Kidney (tissue), 14 donors: ENCODE results near the gene RCC1. TPM values are rescaled to one million over a fixed set of nuclear protein-coding genes. Genes with fewer than 3 reads are reported as not detected.
"Not testable (repeated sequence)": the region's sequence is repeated elsewhere in the genome, so short reads cannot be mapped to it uniquely, and the experiment has no call there.

Experiments used
- DNase-seq, 5 donors: peaks; one replicate each; pipeline ENCODE4 v3.0.0-alpha.2; 2013 to 2020
- FAIRE-seq: peaks from 2 replicates; lab custom pipeline; 2012; peaks lifted over from hg19 to GRCh38; lab: Jason Lieb, UNC
- H3K27ac ChIP-seq, 2 donors: one replicate each; pipeline ENCODE4 v1.7.0; 2013; ENCODE audit warnings: low read depth in 2 of 2, low read length in 2 of 2, inconsistent platforms in 1 of 2
- H3K27me3 ChIP-seq: one replicate; pipeline ENCODE4 v1.7.1; 2013; ENCODE audit warnings: low read length, inconsistent platforms; ENCODE audit not compliant: control insufficient read depth, insufficient read depth
- H3K36me3 ChIP-seq, 3 donors: one replicate each; pipeline versions ENCODE4 v1.7.0 to v1.7.1; 2013; ENCODE audit warnings: low read length in 3 of 3, control low read depth in 1 of 3, inconsistent platforms in 1 of 3; ENCODE audit not compliant: insufficient read depth in 3 of 3, control insufficient read depth in 2 of 3
- H3K4me1 ChIP-seq, 3 donors: one replicate each; pipeline versions ENCODE4 v1.7.0 to v1.7.1; 2013; ENCODE audit warnings: low read length in 3 of 3, inconsistent platforms in 1 of 3, low read depth in 1 of 3; ENCODE audit not compliant: control insufficient read depth in 2 of 3, insufficient read depth in 2 of 3
- H3K4me3 ChIP-seq, 3 donors: one replicate each; pipeline versions ENCODE4 v1.7.0 to v1.8.1; 2013; ENCODE audit warnings: low read length in 3 of 3, control low read depth in 1 of 3, inconsistent platforms in 1 of 3
- H3K9ac ChIP-seq, 3 donors: one replicate each; pipeline versions ENCODE4 v1.7.0 to v1.7.1; 2013; ENCODE audit warnings: low read length in 3 of 3, control low read depth in 1 of 3, inconsistent platforms in 1 of 3
- H3K9me3 ChIP-seq, 3 donors: one replicate each; pipeline versions ENCODE4 v1.7.0 to v1.7.1; 2013; ENCODE audit warnings: low read length in 3 of 3, control low read depth in 1 of 3, inconsistent platforms in 1 of 3; ENCODE audit not compliant: control insufficient read depth in 2 of 3, insufficient read depth in 1 of 3
- CTCF ChIP-seq: IDR thresholded peaks from 3 replicates; pipeline ENCODE4 v1.5.1; 2012; ENCODE audit warnings: mild to moderate bottlenecking, moderate library complexity, borderline replicate concordance; ENCODE audit not compliant: insufficient read depth; ENCODE audit errors: extremely low read depth
- intact Hi-C: fragments of 100-400 bp; cut with DNase I; formaldehyde crosslinking; loops from one replicate; pipeline ENCODE4 v1.11.1; 2022
- polyA plus RNA-seq: library from polyadenylated mRNA; stranded (reverse); fragments of 350-450 nt; fragmentation: Illumina TruSeq; extraction: RNeasy Lipid Tissue Mini Kit (QIAGEN cat#74804); gene quantifications from one replicate; pipeline ENCODE4 v1.2.3, GENCODE V29; 2014; ENCODE audit warnings: low read depth, low replicate concordance; ENCODE audit not compliant: insufficient read depth
- total RNA-seq: library from RNA; stranded (reverse); fragmentation: NEBNext Ultra II Directional; extraction: Animal tissue kit (Norgen Biotek cat#: 25700); gene quantifications from one replicate; pipeline ENCODE4 v1.2.1, GENCODE V29; 2021
- donor health status: control.
- donor health status: control.
- donor health status: control.
- donor health status: control.
- donor health status: control.
- donor health status: DM: yes; HTN: yes; CAD: no.
- donor health status: Normal renal cell carcinoma (clear cell type).

The RCC1 gene
- total and polyA plus RNA-seq, 2 donors from 2014 or later = 5.7 to 19.9 TPM

DNA sequence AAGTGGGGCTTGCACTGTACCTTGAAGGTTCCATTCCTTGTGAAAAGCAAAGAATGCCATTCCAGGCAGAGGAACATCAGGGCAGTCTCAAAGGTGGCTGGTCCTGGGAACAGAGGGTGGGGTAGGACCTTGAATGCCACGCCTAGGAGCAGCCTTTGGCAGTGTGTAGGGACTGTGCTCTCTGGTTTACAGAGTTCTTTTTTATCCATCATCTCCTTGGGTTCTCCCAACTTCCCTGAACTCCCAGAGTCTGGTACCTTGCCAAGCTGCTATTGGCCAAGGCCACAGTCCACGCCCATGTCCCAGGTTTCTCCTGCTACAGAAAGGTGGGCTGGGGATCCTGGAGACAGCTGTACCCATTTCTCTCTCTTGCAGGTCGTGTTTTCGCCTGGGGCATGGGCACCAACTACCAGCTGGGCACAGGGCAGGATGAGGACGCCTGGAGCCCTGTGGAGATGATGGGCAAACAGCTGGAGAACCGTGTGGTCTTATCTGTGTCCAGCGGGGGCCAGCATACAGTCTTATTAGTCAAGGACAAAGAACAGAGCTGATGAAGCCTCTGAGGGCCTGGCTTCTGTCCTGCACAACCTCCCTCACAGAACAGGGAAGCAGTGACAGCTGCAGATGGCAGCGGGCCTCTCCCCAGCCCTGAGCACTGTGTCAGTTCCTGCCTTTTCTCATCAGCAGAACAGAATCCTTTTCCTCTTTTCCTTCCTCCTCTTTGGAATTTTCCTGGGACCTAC lies 31.8 kb downstream of the RCC1 start:
- intact Hi-C loops = no loop called here
- FAIRE-seq = no peak
- no peak overlapping the region for H3K4me3 ChIP-seq
- no peaks in the 10 kb centered on the region for H3K9me3 ChIP-seq
- H3K9ac ChIP-seq = no peak overlapping the region
- peaks cover 0 to 2% (median 0%) of the 10 kb centered on the region in 3 donors for H3K36me3 ChIP-seq
- TF ChIP-seq CTCF = no peak
- H3K27me3 ChIP-seq = no peaks in the 10 kb centered on the region
- H3K4me1 ChIP-seq = no peaks in the 10 kb centered on the region
- DNase-seq = no peak
- H3K27ac ChIP-seq = no peak overlapping the region

DNA sequence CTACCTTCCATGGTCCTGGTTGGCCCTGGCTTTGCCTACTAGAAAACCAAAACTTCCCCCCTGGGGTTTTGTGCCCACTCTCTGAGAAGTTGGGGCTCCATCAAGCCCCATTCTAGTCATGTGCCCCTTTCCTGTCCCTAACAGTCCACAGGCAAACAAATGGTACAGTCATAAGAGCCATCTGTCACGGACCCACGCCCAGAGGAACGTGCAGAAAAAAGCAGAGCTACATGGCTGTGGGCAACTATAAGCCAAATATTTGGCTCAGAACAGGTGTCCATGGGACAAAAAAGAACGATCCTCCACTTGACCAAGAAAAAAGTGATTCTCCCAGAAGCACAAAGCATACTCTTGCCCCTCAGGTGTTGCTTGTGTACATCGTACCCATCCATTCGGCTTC lies 32.4 kb downstream of the RCC1 start:
- H3K27ac ChIP-seq = no peak overlapping the region
- no peaks in the 10 kb centered on the region for H3K4me1 ChIP-seq
- DNase-seq (no peak), FAIRE-seq (no peak)
- no peak overlapping the region for H3K4me3 ChIP-seq
- TF ChIP-seq CTCF = no peak
- intact Hi-C loops = no loop called here
- no peaks in the 10 kb centered on the region for H3K9me3 ChIP-seq
- H3K36me3 ChIP-seq = peaks cover 0 to 2% (median 0%) of the 10 kb centered on the region in 3 donors
- H3K9ac ChIP-seq = no peak overlapping the region
- no peaks in the 10 kb centered on the region for H3K27me3 ChIP-seq

DNA sequence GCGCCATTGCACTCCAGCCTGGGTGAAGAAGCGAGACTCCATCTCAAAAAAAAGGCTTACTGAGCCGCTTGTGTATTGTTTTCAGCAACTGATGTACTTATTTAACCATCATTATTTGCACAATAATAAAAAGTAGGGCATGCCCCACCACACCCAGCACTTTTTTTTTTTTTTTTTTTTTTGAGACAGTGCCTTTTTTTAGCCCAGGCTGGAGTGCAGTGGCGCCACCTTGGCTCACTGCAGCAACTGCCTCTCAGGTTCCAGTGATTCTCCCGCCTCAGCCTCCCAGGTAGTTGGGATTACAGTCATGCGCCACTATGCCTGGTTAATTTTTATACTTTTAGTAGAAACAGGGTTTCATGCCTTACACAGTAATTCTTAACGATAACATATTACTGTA lies 34.8 kb downstream of the RCC1 start:
- no peak for TF ChIP-seq CTCF
- FAIRE-seq (no peak), DNase-seq (no peak)
- Histone ChIP-seq H3K4me3 (no peak overlapping the region), H3K9me3 (no peaks in the 10 kb centered on the region), H3K9ac (no peak overlapping the region), H3K36me3 (no peaks in the 10 kb centered on the region), H3K27ac (no peak overlapping the region), H3K27me3 (no peaks in the 10 kb centered on the region), H3K4me1 (no peaks in the 10 kb centered on the region)
- intact Hi-C loops = no loop called here

DNA sequence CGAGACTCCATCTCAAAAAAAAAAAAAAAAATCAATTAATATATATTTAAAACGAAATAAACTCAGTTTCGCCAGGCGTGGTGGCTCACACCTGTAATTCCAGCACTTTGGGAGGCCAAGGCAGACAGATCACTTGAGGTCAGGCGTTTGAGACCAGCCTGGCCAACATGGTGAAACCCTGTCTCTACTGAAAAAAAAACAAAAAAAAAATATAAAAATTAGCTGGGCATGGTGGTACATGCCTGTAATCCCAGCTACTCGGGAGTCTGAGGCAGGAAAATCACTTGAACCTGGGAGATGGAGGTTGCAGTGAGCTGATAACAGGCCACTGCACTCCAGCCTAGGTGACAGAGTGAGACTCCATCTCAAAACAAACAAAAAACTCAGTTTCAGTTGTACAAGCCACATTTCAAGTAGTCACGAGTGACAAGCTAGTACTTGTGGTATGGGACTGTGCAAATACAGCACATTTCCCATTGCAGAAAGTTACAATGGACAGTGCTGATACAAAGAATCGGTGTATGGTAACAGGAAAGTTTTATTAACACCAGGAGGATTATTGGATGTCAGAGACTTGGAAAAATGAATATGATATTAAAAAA lies 35.7 kb downstream of the RCC1 start:
- H3K27ac ChIP-seq, H3K36me3 ChIP-seq, H3K4me3 ChIP-seq, intact Hi-C loops, H3K27me3 ChIP-seq, H3K9ac ChIP-seq, H3K9me3 ChIP-seq, FAIRE-seq, DNase-seq, H3K4me1 ChIP-seq: not testable (repeated sequence)
